ENCODE measurements around the gene EIF3J. TPM values are rescaled to one million over a fixed set of nuclear protein-coding genes. Genes with fewer than 3 reads are reported as not detected.
A peak's percentile ranks its signal among the peaks of the same experiment; 100 is the strongest.

EIF3J gene
- total and polyA plus RNA-seq, 8 donors = 58.9 to 102 (median 94.4) TPM

- intact Hi-C loops (cut with DNase I) = no loop called here
- H3K9me3 ChIP-seq = no peaks in the 10 kb centered on the region
- H3K4me3 ChIP-seq = no peak overlapping the region
- H3K4me1 ChIP-seq = peaks cover 0 to 15% of the 10 kb centered on the region in 2 donors
- DNase-seq (no peak), ATAC-seq (no peak)
- no peaks in the 10 kb centered on the region for H3K27me3 ChIP-seq
- no peak for TF ChIP-seq CTCF (IDR thresholded peaks at IDR 0.05)
- no peak overlapping the region for H3K27ac ChIP-seq
- H3K36me3 ChIP-seq = peaks cover 0 to under 1% of the 10 kb centered on the region in 2 donors
Observed at GRCh38 chr15:44532689-44533088, 4.3 kb upstream of the EIF3J start.

- intact Hi-C loops (cut with DNase I) = no loop called here
- Histone ChIP-seq H3K9me3 (no peaks in the 10 kb centered on the region), H3K4me3 (no peak overlapping the region), H3K4me1 (peaks cover 9 to 35% of the 10 kb centered on the region in 2 donors), H3K36me3 (peaks cover 0 to 12% of the 10 kb centered on the region in 2 donors), H3K27me3 (no peaks in the 10 kb centered on the region), H3K27ac (no peak overlapping the region)
- ATAC-seq = no peak
- DNase-seq = no peak
- no peak for TF ChIP-seq CTCF (IDR thresholded peaks at IDR 0.05)
Observed at GRCh38 chr15:44535092-44535491, 1.9 kb upstream of the EIF3J start.

- Histone ChIP-seq H3K4me1 (peaks cover 9 to 41% of the 10 kb centered on the region in 2 donors), H3K4me3 (peak overlapping the region; percentile 66 to 78), H3K36me3 (peaks cover 0 to 18% of the 10 kb centered on the region in 2 donors), H3K9me3 (no peaks in the 10 kb centered on the region), H3K27me3 (no peaks in the 10 kb centered on the region), H3K27ac (peak overlapping the region; percentile 98 to 99)
- intact Hi-C loops (cut with DNase I) = no loop called here
- DNase-seq (peak in 3 of 4 donors; percentile 38 to 74 (median 40)), ATAC-seq (peak; percentile 4)
- no peak for TF ChIP-seq CTCF (IDR thresholded peaks at IDR 0.05)
Observed at GRCh38 chr15:44535523-44536301, 1.2 kb upstream of the EIF3J start.

- Histone ChIP-seq H3K4me3 (peak overlapping the region; percentile 66 to 78), H3K9me3 (no peaks in the 10 kb centered on the region), H3K27me3 (no peaks in the 10 kb centered on the region), H3K27ac (peak overlapping the region; percentile 98 to 99), H3K36me3 (peaks cover 0 to 25% of the 10 kb centered on the region in 2 donors), H3K4me1 (peaks cover 16 to 48% of the 10 kb centered on the region in 2 donors)
- ATAC-seq (peak; percentile 86), DNase-seq (peak; percentile 90 to 95 (median 92))
- intact Hi-C loops (cut with DNase I) = no loop called here
- peak; percentile 19 to 27 for TF ChIP-seq CTCF (IDR thresholded peaks at IDR 0.05)
Observed at GRCh38 chr15:44536302-44536961, 515 bp upstream of the EIF3J start.

- intact Hi-C loops (cut with DNase I) = no loop called here
- DNase-seq = peak in 1 of 4 donors; percentile 56
- Histone ChIP-seq H3K9me3 (no peaks in the 10 kb centered on the region), H3K4me3 (peak overlapping the region; percentile 49 to 78), H3K36me3 (peaks cover 0 to 31% of the 10 kb centered on the region in 2 donors), H3K27ac (peak overlapping the region; percentile 98 to 99), H3K4me1 (peaks cover 29 to 62% of the 10 kb centered on the region in 2 donors), H3K27me3 (no peaks in the 10 kb centered on the region)
- no peak for ATAC-seq
- TF ChIP-seq CTCF (IDR thresholded peaks at IDR 0.05) = peak in 1 of 2 donors; percentile 9
Observed at GRCh38 chr15:44537735-44538240, 841 bp downstream of the EIF3J start.
